Embryonic facial prominence (tissue), 1 donor: ENCODE results near the gene GFOD1.

Experiments used
- DNase-seq: peaks from one replicate; pipeline ENCODE4 v3.0.0-alpha.2; 2016; ENCODE audit errors: extremely low spot score

Gene GFOD1

GRCh38 chr6:13355999-13356785, 131.2 kb downstream of the GFOD1 start:
- no peak for DNase-seq

- DNase-seq = no peak
Measured at GRCh38 chr6:13355043-13355945, 132.1 kb downstream of the GFOD1 start.

GRCh38 chr6:13354331-13355042, 132.9 kb downstream of the GFOD1 start:
- no peak for DNase-seq

- no peak for DNase-seq
Measured at GRCh38 chr6:13352165-13352564, 135.2 kb downstream of the GFOD1 start.

- no peak for DNase-seq
Measured at GRCh38 chr6:13351271-13351670, 136.1 kb downstream of the GFOD1 start.

DNA sequence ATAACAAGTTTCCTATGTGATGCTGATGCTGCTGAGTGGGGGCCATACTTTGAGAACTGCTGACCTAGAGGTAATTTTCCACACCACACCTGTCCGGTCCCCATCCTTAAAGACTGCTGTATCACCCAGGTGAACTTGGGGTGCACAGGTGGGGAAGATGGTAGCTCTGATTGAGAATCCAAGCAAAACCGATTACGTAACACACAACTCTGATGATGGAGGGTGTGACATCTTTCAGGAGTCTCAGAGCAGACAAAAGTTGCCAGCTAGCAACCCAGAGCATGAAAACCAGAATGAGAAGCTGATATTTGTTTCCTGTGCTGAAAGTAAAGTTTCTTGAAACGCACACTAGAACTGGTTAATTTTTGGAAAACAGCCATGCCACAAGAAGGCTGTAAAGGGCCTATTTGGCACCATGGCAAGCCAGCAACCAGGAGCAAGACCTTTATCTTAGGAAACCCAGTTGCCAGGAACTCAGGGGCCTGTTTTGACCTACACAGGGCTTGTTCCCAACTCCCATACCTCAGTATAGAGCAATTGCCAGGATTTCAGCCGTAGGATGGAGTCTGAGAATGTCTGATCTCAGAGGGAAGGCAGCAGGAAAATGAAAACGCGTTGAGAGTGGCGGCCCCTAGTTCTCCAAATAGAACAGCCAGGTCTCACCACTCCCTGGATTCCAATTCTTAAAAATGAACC, 137.4 kb downstream of the GFOD1 start:
- no peak for DNase-seq

- no peak for DNase-seq
Measured at GRCh38 chr6:13348334-13349113, 138.9 kb downstream of the GFOD1 start.

GRCh38 chr6:13346245-13346644, 141.2 kb downstream of the GFOD1 start:
- DNase-seq = no peak

DNA sequence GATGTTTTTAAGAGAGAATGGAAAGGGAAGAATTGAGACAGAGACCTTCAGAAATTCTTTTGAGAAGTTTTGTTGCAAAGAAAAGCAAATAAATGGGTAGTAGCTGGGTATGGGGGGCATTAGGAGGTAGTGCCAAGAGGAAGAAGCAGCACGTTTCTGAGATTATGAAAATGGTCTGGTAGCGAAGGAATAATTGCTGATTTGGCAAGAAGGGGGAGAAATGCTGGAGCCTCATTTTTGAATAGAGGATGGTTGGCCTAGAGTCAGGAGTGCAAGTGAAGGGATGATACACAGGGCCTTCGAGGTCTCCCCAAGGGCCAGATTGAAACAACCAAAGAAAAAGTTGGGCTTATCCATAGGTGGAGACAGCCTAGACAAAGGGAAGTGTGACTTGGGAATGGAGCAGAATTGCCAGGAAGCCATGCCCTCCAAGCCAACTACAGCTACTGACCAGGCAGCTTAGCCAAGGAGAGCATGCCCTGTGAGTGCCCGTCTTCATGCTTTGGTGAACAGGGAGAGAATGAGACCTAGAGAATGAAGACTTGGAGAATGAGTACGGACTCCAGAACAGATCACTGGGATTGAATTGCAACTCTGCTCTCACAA, 144.9 kb downstream of the GFOD1 start:
- no peak for DNase-seq

GRCh38 chr6:13339863-13340630, 147.4 kb downstream of the GFOD1 start:
- no peak for DNase-seq

- no peak for DNase-seq
Measured at GRCh38 chr6:13338038-13338437, 149.4 kb downstream of the GFOD1 start.

GRCh38 chr6:13336553-13336952, 150.8 kb downstream of the GFOD1 start:
- peak; percentile 86 for DNase-seq

- DNase-seq = no peak
Measured at GRCh38 chr6:13334953-13335352, 152.4 kb downstream of the GFOD1 start.

- no peak for DNase-seq
Measured at GRCh38 chr6:13332349-13332706, 155.1 kb downstream of the GFOD1 start.

GRCh38 chr6:13331516-13332348, 155.7 kb downstream of the GFOD1 start:
- DNase-seq = no peak

- DNase-seq = no peak
Measured at GRCh38 chr6:13328875-13329183, 158.6 kb downstream of the GFOD1 start.

DNA sequence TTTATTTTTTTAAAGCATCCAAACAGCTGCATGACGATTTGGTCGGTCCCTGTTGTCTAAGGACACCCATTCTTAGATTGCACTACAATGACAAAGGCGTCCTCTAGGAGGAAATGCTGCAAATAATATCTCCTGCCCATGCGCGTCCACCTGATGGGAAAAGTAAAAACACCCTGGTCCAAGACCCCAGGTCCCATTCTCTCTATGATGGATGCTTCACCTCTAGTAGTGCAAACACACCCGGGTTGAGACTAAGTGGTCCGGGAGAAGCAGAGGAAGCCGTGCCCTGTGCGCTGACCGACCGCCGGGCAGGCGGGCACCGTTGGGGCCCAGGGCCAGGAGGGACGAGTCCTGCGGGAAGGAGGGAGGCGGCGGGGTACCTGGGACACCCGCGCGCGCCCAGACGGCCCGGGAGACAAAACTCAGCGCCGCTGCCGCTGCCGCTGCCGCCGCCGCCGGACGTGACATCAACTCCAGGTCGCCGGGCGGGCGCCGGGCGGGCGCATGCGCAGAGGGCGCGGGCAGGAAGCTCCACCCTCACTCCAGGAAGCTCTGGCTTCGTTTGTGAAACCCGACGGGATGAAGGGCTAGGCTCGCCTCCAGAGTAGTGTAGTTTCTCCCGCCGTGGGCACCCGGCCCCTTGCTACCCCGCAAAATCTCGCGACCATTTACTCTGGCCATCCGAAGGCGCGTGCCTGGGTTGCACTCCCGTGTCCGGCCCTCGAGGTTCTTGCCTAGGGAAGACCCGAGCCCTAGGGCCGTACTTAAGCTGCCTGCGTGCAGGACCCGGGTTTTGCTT, 159.1 kb downstream of the GFOD1 start, which contains the start of gene TBC1D7:
Gene TBC1D7 (minus strand): TSS at position 462 of the 799 bp plus-strand sequence. CDS start 1,639 bp downstream, outside the sequence.
- DNase-seq = peak; percentile 84

DNA sequence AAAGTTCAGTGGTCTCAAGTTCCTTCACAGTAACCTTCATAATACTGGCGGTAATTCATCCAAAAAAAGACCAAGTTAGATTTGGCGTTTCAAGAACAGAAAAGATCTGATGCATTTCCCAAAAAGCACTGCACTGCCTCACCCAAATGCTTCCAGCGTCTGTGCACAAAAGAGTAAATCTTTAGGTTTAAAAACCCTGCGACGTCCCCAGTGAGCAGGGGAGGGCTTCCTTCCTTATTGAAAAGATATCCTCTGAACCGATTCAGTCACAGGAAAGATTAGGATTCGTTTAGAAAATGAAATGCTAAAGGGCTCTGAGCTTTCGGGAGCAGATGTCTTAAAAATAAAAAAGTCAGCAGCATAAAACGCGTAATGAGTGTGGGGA, 159.7 kb downstream of the GFOD1 start:
- no peak for DNase-seq
